Measurements from ENCODE around the gene ZMYND8.

GRCh38 chr20:47205577-47206123 lies 150.8 kb downstream of the ZMYND8 start:
- TF ChIP-seq POLR2A (IDR thresholded peaks at IDR 0.05) (no peak), CTCF (IDR thresholded peaks at IDR 0.05) (peak in 4 of 6 experiments; percentile 6 to 48 (median 46))

Data from Peyer's patch (tissue), 4 donors.